Activated CD4-positive, alpha-beta T cell treated with anti-CD3 and anti-CD28 coated beads, Interleukin-2, amount 10 ng/mL, durations not matched to agents 24 days and 14 days (primary cell): ENCODE results near the gene IL20. TPM values are rescaled to one million over a fixed set of nuclear protein-coding genes. Genes with fewer than 3 reads are reported as not detected.
"Not testable (repeated sequence)": the region's sequence is repeated elsewhere in the genome, so short reads cannot be mapped to it uniquely, and the experiment has no call there.

Experiments used
- DNase-seq: peaks from one replicate; pipeline ENCODE4 v3.0.0; 2022
- H3K27ac Mint-ChIP-seq: one replicate; pipeline ENCODE4 v1.8.0; 2022; ENCODE audit warnings: mild to moderate bottlenecking, mixed read lengths
- H3K27me3 Mint-ChIP-seq: one replicate; pipeline ENCODE4 v1.8.0; 2022; ENCODE audit warnings: mixed read lengths
- H3K36me3 Mint-ChIP-seq: one replicate; pipeline ENCODE4 v1.8.0; 2022; ENCODE audit warnings: low read depth, mild to moderate bottlenecking, mixed read lengths
- H3K4me1 Mint-ChIP-seq: one replicate; pipeline ENCODE4 v1.8.0; 2021; ENCODE audit warnings: mixed read lengths
- H3K4me3 Mint-ChIP-seq: one replicate; pipeline ENCODE4 v1.8.0; 2022; ENCODE audit warnings: mild to moderate bottlenecking, moderate library complexity, mixed read lengths
- H3K9me3 Mint-ChIP-seq: one replicate; pipeline ENCODE4 v1.8.0; 2021; ENCODE audit warnings: mixed read lengths
- intact Hi-C: fragments of 100-400 bp; cut with micrococcal nuclease; formaldehyde crosslinking; loops from one replicate; pipeline ENCODE4 v1.15.1; 2023
- total RNA-seq: library from RNA; stranded (reverse); gene quantifications from 2 replicates; pipeline ENCODE4 v1.2.3, GENCODE V29; 2022

IL20 gene
- total RNA-seq, 1 donor from 2014 or later, result not detected

- Mint-ChIP-seq H3K4me3 (no peak overlapping the region), H3K27ac (no peak overlapping the region), H3K27me3 (peaks cover 50% of the 10 kb centered on the region), H3K4me1 (peaks cover 6% of the 10 kb centered on the region), H3K36me3 (no peaks in the 10 kb centered on the region), H3K9me3 (peaks cover 20% of the 10 kb centered on the region)
- intact Hi-C loops, result no loop called here
- DNase-seq, result no peak
Measured at GRCh38 chr1:206851341-206852010, 13.9 kb upstream of the IL20 start.

GRCh38 chr1:206852662-206853061 is 12.8 kb upstream of the IL20 start:
- H3K27ac Mint-ChIP-seq, intact Hi-C loops, DNase-seq, H3K36me3 Mint-ChIP-seq, H3K4me3 Mint-ChIP-seq, H3K4me1 Mint-ChIP-seq: not testable (repeated sequence)
- H3K27me3 Mint-ChIP-seq, result peaks cover 50% of the 10 kb centered on the region
- H3K9me3 Mint-ChIP-seq, result peaks cover 20% of the 10 kb centered on the region

GRCh38 chr1:206853696-206854095 is 11.7 kb upstream of the IL20 start:
- Mint-ChIP-seq H3K27me3 (peaks cover 46% of the 10 kb centered on the region), H3K9me3 (peaks cover 20% of the 10 kb centered on the region)
- H3K4me3 Mint-ChIP-seq, H3K4me1 Mint-ChIP-seq, H3K27ac Mint-ChIP-seq, DNase-seq, H3K36me3 Mint-ChIP-seq, intact Hi-C loops: not testable (repeated sequence)

DNA sequence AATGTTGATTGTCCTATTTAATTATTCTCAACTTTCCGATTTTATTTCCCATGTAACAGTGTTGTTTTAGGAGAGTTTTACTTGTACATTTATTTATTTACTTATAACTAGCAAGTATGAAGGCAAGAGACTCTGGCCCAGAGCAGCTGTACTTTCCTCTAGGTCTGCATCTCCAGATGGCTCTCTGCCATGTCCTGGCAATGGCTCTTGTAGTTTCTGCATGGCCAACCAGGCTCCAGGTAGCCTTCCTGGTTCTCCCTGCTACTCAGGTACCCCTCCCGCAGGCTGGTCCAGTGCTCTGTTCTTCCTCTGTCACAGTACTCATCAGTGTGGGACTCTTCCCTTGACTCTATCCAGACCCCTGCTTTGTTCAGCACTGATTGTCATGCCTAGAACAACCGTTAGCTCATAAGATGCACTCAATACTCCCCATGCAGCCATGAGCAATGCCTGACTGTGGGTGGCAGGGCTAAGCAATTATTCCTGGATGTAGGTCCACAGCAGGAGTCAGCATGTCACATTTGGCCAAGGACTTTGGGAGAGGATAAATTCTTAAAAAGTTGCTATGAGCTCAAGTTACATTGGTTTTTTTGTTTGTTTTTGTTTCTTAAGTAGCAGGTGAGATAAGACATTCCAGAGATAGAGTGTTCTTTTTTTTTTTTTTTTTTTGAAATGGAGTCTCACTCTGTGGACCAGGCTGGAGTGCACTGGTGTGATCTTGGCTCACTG is 10.9 kb upstream of the IL20 start:
- no peak overlapping the region for H3K4me3 Mint-ChIP-seq
- no peak for DNase-seq

DNA sequence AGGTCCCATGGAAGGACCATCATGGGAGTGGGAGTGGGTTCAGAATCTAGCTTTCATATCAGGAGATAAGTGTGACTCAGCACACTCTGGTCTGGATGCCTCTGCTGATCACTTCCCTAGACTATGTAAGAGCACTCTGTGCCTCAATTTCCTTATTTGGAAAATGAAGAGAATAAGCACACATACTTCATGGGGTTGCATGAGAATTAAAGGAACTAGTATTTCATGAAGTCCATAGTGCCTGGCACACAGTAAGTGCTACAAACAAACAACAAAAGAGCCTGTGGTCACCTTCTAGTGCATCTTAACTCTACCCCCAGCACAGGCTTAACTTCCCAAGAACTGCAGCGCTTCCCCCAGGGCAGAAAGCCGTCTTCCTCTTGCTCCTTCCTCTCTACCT is 9.6 kb upstream of the IL20 start:
- no peak for DNase-seq
- H3K4me3 Mint-ChIP-seq, result no peak overlapping the region
- no peak overlapping the region for H3K27ac Mint-ChIP-seq
- H3K36me3 Mint-ChIP-seq, result no peaks in the 10 kb centered on the region
- intact Hi-C loops, result no loop called here
- H3K27me3 Mint-ChIP-seq, result peaks cover 32% of the 10 kb centered on the region
- peaks cover 13% of the 10 kb centered on the region for H3K4me1 Mint-ChIP-seq
- H3K9me3 Mint-ChIP-seq, result peaks cover 20% of the 10 kb centered on the region

More for the DNA sequence above, 10.9 kb upstream of the IL20 start:
- H3K36me3 Mint-ChIP-seq, result no peaks in the 10 kb centered on the region
- H3K4me1 Mint-ChIP-seq, result peaks cover 13% of the 10 kb centered on the region
- H3K9me3 Mint-ChIP-seq, result peaks cover 21% of the 10 kb centered on the region
- no peak overlapping the region for H3K27ac Mint-ChIP-seq
- H3K27me3 Mint-ChIP-seq, result peaks cover 40% of the 10 kb centered on the region
- intact Hi-C loops, result no loop called here

- H3K4me3 Mint-ChIP-seq, result no peak overlapping the region
- intact Hi-C loops, result no loop called here
- H3K27ac Mint-ChIP-seq, result no peak overlapping the region
- H3K27me3 Mint-ChIP-seq, result peaks cover 29% of the 10 kb centered on the region
- peaks cover 13% of the 10 kb centered on the region for H3K4me1 Mint-ChIP-seq
- peaks cover 19% of the 10 kb centered on the region for H3K9me3 Mint-ChIP-seq
- H3K36me3 Mint-ChIP-seq, result no peaks in the 10 kb centered on the region
- DNase-seq, result peak; percentile 62
Measured at GRCh38 chr1:206856674-206857464, 8.6 kb upstream of the IL20 start.

- intact Hi-C loops, result no loop called here
- Mint-ChIP-seq H3K36me3 (no peaks in the 10 kb centered on the region), H3K27me3 (peaks cover 25% of the 10 kb centered on the region)
Measured at GRCh38 chr1:206859082-206859521, 6.3 kb upstream of the IL20 start.

GRCh38 chr1:206860165-206860564 is 5.3 kb upstream of the IL20 start:
- intact Hi-C loops, result no loop called here
- peaks cover 18% of the 10 kb centered on the region for H3K4me1 Mint-ChIP-seq
- H3K4me3 Mint-ChIP-seq, result no peak overlapping the region
- peak; percentile 34 for DNase-seq
- peaks cover 22% of the 10 kb centered on the region for H3K27me3 Mint-ChIP-seq
- H3K27ac Mint-ChIP-seq, result no peak overlapping the region
- H3K9me3 Mint-ChIP-seq, result peaks cover 3% of the 10 kb centered on the region
- H3K36me3 Mint-ChIP-seq, result no peaks in the 10 kb centered on the region

More at GRCh38 chr1:206859082-206859521, 6.3 kb upstream of the IL20 start:
- Mint-ChIP-seq H3K4me1 (peaks cover 13% of the 10 kb centered on the region), H3K9me3 (peaks cover 3% of the 10 kb centered on the region), H3K27ac (no peak overlapping the region), H3K4me3 (no peak overlapping the region)
- peak; percentile 58 for DNase-seq

DNA sequence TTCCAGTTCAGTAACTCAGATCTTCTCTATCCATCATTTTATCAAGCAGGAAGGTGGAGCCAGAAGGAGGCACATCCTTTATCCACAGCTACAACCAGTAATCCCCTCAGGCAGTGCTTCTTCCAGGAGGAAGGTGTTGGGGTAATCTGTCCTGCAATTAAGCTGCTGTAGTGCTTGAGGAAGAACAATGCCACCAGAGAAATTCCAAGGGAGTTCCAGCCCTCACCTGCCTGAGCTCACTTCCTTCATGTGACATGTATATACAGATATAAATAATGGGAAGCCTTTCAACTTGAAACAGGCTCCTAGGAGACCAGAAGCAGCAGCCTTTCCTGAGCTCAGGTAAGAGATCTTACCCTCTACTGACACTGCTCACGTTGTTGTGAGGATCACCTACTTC is 2.2 kb upstream of the IL20 start:
- H3K9me3 Mint-ChIP-seq, result peaks cover 3% of the 10 kb centered on the region
- no peak overlapping the region for H3K4me3 Mint-ChIP-seq

GRCh38 chr1:206866062-206866461 is 639 bp downstream of the IL20 start:
- Mint-ChIP-seq H3K4me3 (no peak overlapping the region), H3K27me3 (peaks cover 24% of the 10 kb centered on the region), H3K27ac (no peak overlapping the region), H3K9me3 (peaks cover 1% of the 10 kb centered on the region), H3K36me3 (no peaks in the 10 kb centered on the region), H3K4me1 (peaks cover 9% of the 10 kb centered on the region)
- peak; percentile 44 for DNase-seq
- intact Hi-C loops, result loop anchor here (5.0 kb wide), 1 partner anchor 116 kb away; no protein-coding TSS in a partner anchor

More for the DNA sequence above, 2.2 kb upstream of the IL20 start:
- no peaks in the 10 kb centered on the region for H3K36me3 Mint-ChIP-seq
- peak; percentile 51 for DNase-seq
- H3K27me3 Mint-ChIP-seq, result peaks cover 31% of the 10 kb centered on the region
- H3K4me1 Mint-ChIP-seq, result peaks cover 13% of the 10 kb centered on the region
- no peak overlapping the region for H3K27ac Mint-ChIP-seq
- intact Hi-C loops, result no loop called here

DNA sequence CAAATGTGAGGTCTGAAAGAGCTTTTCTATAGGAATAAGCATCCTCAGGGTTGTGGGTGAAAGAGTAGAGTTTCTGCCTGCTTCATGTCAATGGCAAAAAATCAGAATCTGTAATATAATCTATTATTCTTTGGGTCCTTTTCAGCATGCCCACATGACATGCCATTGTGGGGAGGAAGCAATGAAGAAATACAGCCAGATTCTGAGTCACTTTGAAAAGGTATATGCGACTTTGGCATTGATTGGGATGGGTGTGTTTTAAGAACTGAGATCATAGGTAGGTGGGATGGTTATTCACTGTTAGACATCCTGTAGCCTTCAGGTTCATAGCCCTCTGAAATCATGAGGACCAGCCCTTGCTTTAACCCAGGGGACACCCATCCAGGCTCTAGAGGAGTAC is 1.8 kb downstream of the IL20 start:
- H3K9me3 Mint-ChIP-seq, result peaks cover 10% of the 10 kb centered on the region
- intact Hi-C loops, result loop anchor here (5.0 kb wide), 1 partner anchor 115 kb away; no protein-coding TSS in a partner anchor
- DNase-seq, result peak; percentile 50
- H3K4me1 Mint-ChIP-seq, result peaks cover 9% of the 10 kb centered on the region
- no peak overlapping the region for H3K27ac Mint-ChIP-seq
- H3K27me3 Mint-ChIP-seq, result peaks cover 18% of the 10 kb centered on the region
- no peak overlapping the region for H3K4me3 Mint-ChIP-seq
- peaks cover 2% of the 10 kb centered on the region for H3K36me3 Mint-ChIP-seq

GRCh38 chr1:206867716-206868115 is 2.3 kb downstream of the IL20 start:
- intact Hi-C loops, result loop anchor here (5.0 kb wide), 1 partner anchor 115 kb away; no protein-coding TSS in a partner anchor
- H3K36me3 Mint-ChIP-seq, result peaks cover 2% of the 10 kb centered on the region
- H3K4me1 Mint-ChIP-seq, result peaks cover 9% of the 10 kb centered on the region
- peak; percentile 43 for DNase-seq
- H3K27ac Mint-ChIP-seq, result no peak overlapping the region
- H3K27me3 Mint-ChIP-seq, result peaks cover 17% of the 10 kb centered on the region
- H3K4me3 Mint-ChIP-seq, result no peak overlapping the region
- peaks cover 11% of the 10 kb centered on the region for H3K9me3 Mint-ChIP-seq

- intact Hi-C loops, result loop anchor here (5.0 kb wide), 1 partner anchor 114 kb away; no protein-coding TSS in a partner anchor
- Mint-ChIP-seq H3K4me1 (peaks cover 9% of the 10 kb centered on the region), H3K36me3 (peaks cover 2% of the 10 kb centered on the region), H3K27ac (no peak overlapping the region), H3K4me3 (no peak overlapping the region), H3K27me3 (peaks cover 12% of the 10 kb centered on the region), H3K9me3 (peaks cover 14% of the 10 kb centered on the region)
- DNase-seq, result peak; percentile 26
Measured at GRCh38 chr1:206868264-206868663, 2.8 kb downstream of the IL20 start.
